K562 (cell line): Measurements from ENCODE around the gene PBRM1. TPM values are rescaled to one million over a fixed set of nuclear protein-coding genes. Genes with fewer than 3 reads are reported as not detected.

Source experiments
- ATAC-seq: fragments of 200-7000 bp; cut with Tn5 transposase; 3 replicates; pipeline ENCODE4 v1.9.1; 2020; ENCODE audit warnings: moderate library complexity
- BruUV-seq: library from RNA; stranded (reverse); fragments of 400-500 nt; replicated peaks from 2 replicates; lab custom pipeline; 2021; lab: Mats Ljungman, UMichigan
- CTCF ChIA-PET: fragments of 300-600 bp; formaldehyde crosslinking; extraction: SDS; loops from one replicate; lab custom pipeline; 2021; ENCODE audit warnings: low intra/inter-chr PET ratio; lab: Yijun Ruan, JAX
- POLR2A ChIA-PET: fragments of 300-600, 350-650 bp; sonication (Branson Sonifier 250); formaldehyde crosslinking; extraction: SDS; loops from one replicate; lab custom pipeline; 2021; ENCODE audit warnings: antibody characterized with exemption, inconsistent platforms; lab: Yijun Ruan, JAX
- DNase-seq, 4 experiments: peaks; one replicate each; pipeline versions ENCODE4 v3.0.0 to v3.0.0-alpha.2; 2011 to 2018; ENCODE audit warnings: low spot score in 3 of 4, mixed read lengths in 3 of 4; ENCODE audit errors: extremely low read depth in 1 of 4
- FAIRE-seq: peaks from 2 replicates; lab custom pipeline; 2011; peaks lifted over from hg19 to GRCh38; lab: Jason Lieb, UNC
- H2AFZ ChIP-seq: 2 replicates; pipeline ENCODE4 v1.6.0; 2011; ENCODE audit warnings: low read depth, low read length, control low read depth, inconsistent platforms
- H3K27ac ChIP-seq: fragments of 200-600 bp; 3 replicates; pipeline ENCODE4 v1.8.0; 2011; ENCODE audit warnings: low read depth, mild to moderate bottlenecking, control low read depth, inconsistent platforms, low read length, moderate library complexity, mixed read lengths; ENCODE audit errors: extremely low read depth
- H3K27me3 ChIP-seq, 2 experiments: fragments of 300-600 bp in 1 of 2; 2 replicates in 1 of 2; 3 replicates in 1 of 2; pipeline versions ENCODE4 v1.6.0 to v1.8.0; 2011; ENCODE audit warnings: inconsistent platforms in 2 of 2, low read length in 2 of 2, mild to moderate bottlenecking in 1 of 2, mixed read lengths in 1 of 2, moderate library complexity in 1 of 2; ENCODE audit not compliant: control insufficient read depth in 2 of 2, insufficient read depth in 2 of 2
- H3K36me3 ChIP-seq: fragments of 300-600 bp; 3 replicates; pipeline ENCODE4 v1.8.0; 2011; ENCODE audit warnings: mild to moderate bottlenecking, low read length, inconsistent platforms; ENCODE audit not compliant: control insufficient read depth, insufficient read depth
- H3K4me1 ChIP-seq, 2 experiments: fragments of 200-600 bp in 1 of 2; replicated peaks in 1 of 2; 2 replicates in 1 of 2; 3 replicates in 1 of 2; pipeline versions ENCODE4 v1.5.1 to v1.8.0; 2011; ENCODE audit warnings: inconsistent platforms in 2 of 2, low read length in 2 of 2, mild to moderate bottlenecking in 1 of 2, mixed read lengths in 1 of 2, moderate library complexity in 1 of 2; ENCODE audit not compliant: control insufficient read depth in 2 of 2, insufficient read depth in 2 of 2
- H3K4me2 ChIP-seq: 2 replicates; pipeline ENCODE4 v1.6.1; 2011; ENCODE audit warnings: low read length, control low read depth, inconsistent platforms, mixed read lengths; ENCODE audit not compliant: insufficient read depth
- H3K4me3 ChIP-seq: fragments of 200-600 bp; sonication (generic), shearing (Covaris generic); 2 replicates; pipeline ENCODE4 v1.5.1; 2016; ENCODE audit warnings: control low read depth, inconsistent platforms
- H3K79me2 ChIP-seq: fragments of 200-600 bp; 3 replicates; pipeline ENCODE4 v1.8.0; 2011; ENCODE audit warnings: low read length, inconsistent platforms; ENCODE audit not compliant: control insufficient read depth, insufficient read depth
- H3K9ac ChIP-seq, 2 experiments: 2 replicates each; pipeline versions ENCODE4 v1.6.0 to v1.6.1; 2011; ENCODE audit warnings: low read depth in 2 of 2, low read length in 2 of 2, control low read depth in 1 of 2, inconsistent platforms in 1 of 2, mild to moderate bottlenecking in 1 of 2, mixed read lengths in 1 of 2; ENCODE audit not compliant: insufficient read depth in 1 of 2
- H3K9me1 ChIP-seq: one replicate; pipeline ENCODE4 v1.6.0; 2011; ENCODE audit warnings: inconsistent platforms, mild to moderate bottlenecking, low read length, moderate library complexity; ENCODE audit not compliant: control insufficient read depth, insufficient read depth
- H3K9me3 ChIP-seq: replicated peaks from 2 replicates; pipeline ENCODE4 v1.5.1; 2011; ENCODE audit warnings: low read depth, low read length, inconsistent platforms; ENCODE audit not compliant: control insufficient read depth, insufficient read depth
- H4K20me1 ChIP-seq: replicated peaks from 2 replicates; pipeline ENCODE4 v1.6.1; 2011; ENCODE audit warnings: low read length, inconsistent platforms, mixed read lengths; ENCODE audit not compliant: control insufficient read depth, insufficient read depth
- CHD1 ChIP-seq: fragments of 200-600 bp; sonication (generic); IDR thresholded peaks from one replicate; pipeline ENCODE4 v1.6.1; 2012; ENCODE audit warnings: mild to moderate bottlenecking, moderate library complexity, low read length, inconsistent platforms
- DDX20 ChIP-seq: fragments of 450-650 bp; IDR thresholded peaks from 2 replicates; pipeline ENCODE4 v1.6.1; 2016; ENCODE audit warnings: missing genetic modification characterization, low read depth, mild to moderate bottlenecking, missing compliant biosample characterization, moderate library complexity
- KAT2B ChIP-seq: IDR thresholded peaks from one replicate; pipeline ENCODE4 v1.6.1; 2012; ENCODE audit warnings: low read depth, mild to moderate bottlenecking, control low read depth, inconsistent platforms, low read length, moderate library complexity
- MTA2 ChIP-seq: fragments of 450-650 bp; IDR thresholded peaks from 2 replicates; pipeline ENCODE4 v1.6.1; 2016; ENCODE audit warnings: low read depth
- NFXL1 ChIP-seq: fragments of 450-650 bp; formaldehyde crosslinking; IDR thresholded peaks from 2 replicates; pipeline ENCODE4 v1.4.0; 2021; ENCODE audit warnings: mild to moderate bottlenecking
- SNRNP70 ChIP-seq: fragments of 200-400 bp; formaldehyde crosslinking; optimal IDR thresholded peaks from 2 replicates; pipeline ENCODE3; 2017; ENCODE audit warnings: low read depth, low read length
- WGBS: fragments of 100-300 bp; shearing (Covaris generic); methylation state at CpG from one replicate; pipeline ENCODE4 v1.1.6; 2016; ENCODE audit warnings: low coverage, mixed read lengths; ENCODE audit not compliant: insufficient coverage; ENCODE audit errors: missing lambda C conversion rate; 5-methylcytosine and 5-hydroxymethylcytosine counted together
- in situ Hi-C: fragments of 300-500 bp; cut with MboI; formaldehyde crosslinking; loops from 4 replicates; pipeline ENCODE4 v1.15.0; 2018; ENCODE audit warnings: inconsistent platforms, mixed read lengths
- intact Hi-C: fragments of 100-400 bp; cut with micrococcal nuclease; formaldehyde crosslinking; loops from 2 replicates; pipeline ENCODE4 v1.14.2; 2022
- polyA plus RNA-seq, 8 experiments: library from polyadenylated mRNA; depleted of rRNA in 4 of 8; stranded (reverse) in 5 of 8; unstranded in 3 of 8; fragments of >200 nt; fragmentation: Nextera tagmentation in 2 of 8; fragmentation: Illumina TruSeq in 1 of 8; extraction: Ambion mirVana in 2 of 8; extraction: Trizol in 1 of 8; gene quantifications; 2 replicates each; pipeline versions ENCODE4 v1.2.1 to v1.2.3, GENCODE V29; 2011 to 2014; ENCODE audit warnings: inconsistent platforms in 1 of 8, missing spikeins in 1 of 8
- total RNA-seq, 7 experiments: library from RNA; depleted of rRNA in 6 of 7; stranded (reverse); fragments of >200 nt in 6 of 7; fragmentation: Illumina TruSeq in 2 of 7; extraction: Trizol in 2 of 7; gene quantifications; 2 replicates each; pipeline versions ENCODE4 v1.2.1 to v1.2.3, GENCODE V29; 2011 to 2021; ENCODE audit warnings: low replicate concordance in 1 of 7
- TF ChIP-seq, protein P1 (sequence below): fragments of 250-450 bp; sonication (Bioruptor Pico); IDR thresholded peaks from 2 replicates; pipeline ENCODE4 v1.9.0; 2021; ENCODE audit warnings: mild to moderate bottlenecking
- TF ChIP-seq, protein P2 (sequence below): fragments of 450-650 bp; IDR thresholded peaks from 2 replicates; pipeline ENCODE4 v1.6.1; 2018; ENCODE audit not compliant: partially characterized antibody

Gene PBRM1
- total and polyA plus RNA-seq, 9 of the 15 experiments (the other 6 are each of a cell fraction or from before 2014, with no cell fraction given) = 3.9 to 31.8 (median 19.0) TPM

DNA sequence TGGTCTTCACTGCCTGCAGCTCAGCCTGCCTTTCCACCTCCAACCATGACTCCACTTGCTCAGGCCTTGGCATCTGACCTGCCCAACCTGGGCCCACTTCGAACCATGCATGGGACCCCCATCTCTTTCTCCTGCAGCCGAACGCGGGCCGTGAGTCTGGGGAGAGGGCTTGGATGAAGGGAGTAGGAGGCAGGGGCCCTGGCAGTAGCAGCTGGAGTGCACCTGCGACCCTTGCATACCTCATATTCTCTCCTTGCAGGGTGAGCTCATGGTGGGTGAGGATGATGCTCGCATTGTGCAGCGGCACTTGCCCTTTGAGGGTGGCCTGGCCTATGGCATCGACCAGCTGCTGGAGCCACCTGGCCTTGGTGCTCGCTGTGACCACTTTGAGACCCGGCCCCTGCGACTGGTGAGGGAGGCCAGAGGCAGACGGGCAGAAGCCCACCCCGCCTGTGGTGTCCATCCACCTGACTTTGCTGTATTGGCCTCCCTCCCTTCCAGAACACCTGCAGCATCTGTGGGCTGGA, 165.5 kb downstream of the PBRM1 start:
- no peak for ATAC-seq
- H3K36me3 ChIP-seq = peaks cover 17% of the 10 kb centered on the region; the same call in 2 of the 3 replicates
- no peaks in the 10 kb centered on the region for H3K9me1 ChIP-seq
- no peak overlapping the region; a peak in 2 of 4 replicates for H3K9ac ChIP-seq
- in situ Hi-C loops = no loop called here
- CTCF ChIA-PET = no interaction called here
- H4K20me1 ChIP-seq = no peaks in the 10 kb centered on the region
- peaks cover 12 to 66% of the 10 kb centered on the region in 2 experiments; a peak in 4 of 5 replicates for H3K4me1 ChIP-seq
- H3K4me3 ChIP-seq = no peak overlapping the region
- no peaks in the 10 kb centered on the region for H3K79me2 ChIP-seq
- TF ChIP-seq MTA2 (no peak), NFXL1 (CRISPR knock-in tag) (no peak), CHD1 (no peak), SNRNP70 (no peak), KAT2B (no peak), DDX20 (tag) (no peak)
- TF ChIP-seq, protein P1, sequence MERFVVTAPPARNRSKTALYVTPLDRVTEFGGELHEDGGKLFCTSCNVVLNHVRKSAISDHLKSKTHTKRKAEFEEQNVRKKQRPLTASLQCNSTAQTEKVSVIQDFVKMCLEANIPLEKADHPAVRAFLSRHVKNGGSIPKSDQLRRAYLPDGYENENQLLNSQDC (CRISPR knock-in tag) = no peak
- TF ChIP-seq, protein P2, sequence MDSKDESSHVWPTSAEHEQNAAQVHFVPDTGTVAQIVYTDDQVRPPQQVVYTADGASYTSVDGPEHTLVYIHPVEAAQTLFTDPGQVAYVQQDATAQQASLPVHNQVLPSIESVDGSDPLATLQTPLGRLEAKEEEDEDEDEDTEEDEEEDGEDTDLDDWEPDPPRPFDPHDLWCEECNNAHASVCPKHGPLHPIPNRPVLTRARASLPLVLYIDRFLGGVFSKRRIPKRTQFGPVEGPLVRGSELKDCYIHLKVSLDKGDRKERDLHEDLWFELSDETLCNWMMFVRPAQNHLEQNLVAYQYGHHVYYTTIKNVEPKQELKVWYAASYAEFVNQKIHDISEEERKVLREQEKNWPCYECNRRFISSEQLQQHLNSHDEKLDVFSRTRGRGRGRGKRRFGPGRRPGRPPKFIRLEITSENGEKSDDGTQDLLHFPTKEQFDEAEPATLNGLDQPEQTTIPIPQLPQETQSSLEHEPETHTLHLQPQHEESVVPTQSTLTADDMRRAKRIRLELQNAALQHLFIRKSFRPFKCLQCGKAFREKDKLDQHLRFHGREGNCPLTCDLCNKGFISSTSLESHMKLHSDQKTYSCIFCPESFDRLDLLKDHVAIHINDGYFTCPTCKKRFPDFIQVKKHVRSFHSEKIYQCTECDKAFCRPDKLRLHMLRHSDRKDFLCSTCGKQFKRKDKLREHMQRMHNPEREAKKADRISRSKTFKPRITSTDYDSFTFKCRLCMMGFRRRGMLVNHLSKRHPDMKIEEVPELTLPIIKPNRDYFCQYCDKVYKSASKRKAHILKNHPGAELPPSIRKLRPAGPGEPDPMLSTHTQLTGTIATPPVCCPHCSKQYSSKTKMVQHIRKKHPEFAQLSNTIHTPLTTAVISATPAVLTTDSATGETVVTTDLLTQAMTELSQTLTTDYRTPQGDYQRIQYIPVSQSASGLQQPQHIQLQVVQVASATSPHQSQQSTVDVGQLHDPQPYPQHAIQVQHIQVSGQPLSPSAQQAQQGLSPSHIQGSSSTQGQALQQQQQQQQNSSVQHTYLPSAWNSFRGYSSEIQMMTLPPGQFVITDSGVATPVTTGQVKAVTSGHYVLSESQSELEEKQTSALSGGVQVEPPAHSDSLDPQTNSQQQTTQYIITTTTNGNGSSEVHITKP = no peak
- TF ChIP-seq, all 486 proteins: peak for 0
- Histone ChIP-seq H3K9me3 (no peaks in the 10 kb centered on the region), H3K27me3 (no peaks in the 10 kb centered on the region), H2AFZ (no peak overlapping the region), H3K4me2 (no peak overlapping the region), H3K27ac (no peak overlapping the region)
- POLR2A ChIA-PET = interaction anchor here (0.7 to 1.0 kb wide), 3 partner anchors 12 to 24 kb away, joined by 3 to 5 read pairs (median 3); no protein-coding TSS in a partner anchor
- WGBS = 72% methylated on average over 12 of the region's 14 CpGs
- FAIRE-seq (no peak), DNase-seq (no peak)
- intact Hi-C loops = no loop called here
- BruUV-seq = no TSS peak
